Neural crest cell (in vitro differentiated cells): ENCODE results near the gene CCNK. TPM values are rescaled to one million over a fixed set of nuclear protein-coding genes. Genes with fewer than 3 reads are reported as not detected.

Experiments used
- DNase-seq: peaks from one replicate; pipeline ENCODE4 v3.0.0; 2021; ENCODE audit warnings: low read depth, mixed read lengths, low spot score
- H3K27ac Mint-ChIP-seq: one replicate; pipeline ENCODE4 v1.8.0; 2021; ENCODE audit warnings: mild to moderate bottlenecking, mixed read lengths; ENCODE audit not compliant: unreplicated experiment
- H3K27me3 Mint-ChIP-seq: 2 replicates; pipeline ENCODE4 v1.8.0; 2021; ENCODE audit warnings: low read depth, mild to moderate bottlenecking, mixed read lengths
- H3K36me3 Mint-ChIP-seq: 2 replicates; pipeline ENCODE4 v1.8.0; 2021; ENCODE audit warnings: low read depth, mild to moderate bottlenecking, mixed read lengths
- H3K4me1 Mint-ChIP-seq: 2 replicates; pipeline ENCODE4 v1.8.0; 2021; ENCODE audit warnings: mixed read lengths
- H3K4me3 Mint-ChIP-seq: one replicate; pipeline ENCODE4 v1.8.0; 2021; ENCODE audit warnings: mild to moderate bottlenecking, mixed read lengths
- H3K9me3 Mint-ChIP-seq: 2 replicates; pipeline ENCODE4 v1.8.0; 2021; ENCODE audit warnings: mixed read lengths
- total RNA-seq: library from RNA; stranded (reverse); gene quantifications from 2 replicates; pipeline ENCODE4 v1.2.1, GENCODE V29; 2021
- TF ChIP-seq, protein P1 (sequence below): fragments of 200-600 bp; sonication (generic); conservative IDR thresholded peaks from 2 replicates; pipeline ENCODE4 v1.5.0; 2021; ENCODE audit warnings: antibody characterized with exemption, mild to moderate bottlenecking

The CCNK gene
- total RNA-seq, 1 donor from 2014 or later: 69.6 TPM

DNA sequence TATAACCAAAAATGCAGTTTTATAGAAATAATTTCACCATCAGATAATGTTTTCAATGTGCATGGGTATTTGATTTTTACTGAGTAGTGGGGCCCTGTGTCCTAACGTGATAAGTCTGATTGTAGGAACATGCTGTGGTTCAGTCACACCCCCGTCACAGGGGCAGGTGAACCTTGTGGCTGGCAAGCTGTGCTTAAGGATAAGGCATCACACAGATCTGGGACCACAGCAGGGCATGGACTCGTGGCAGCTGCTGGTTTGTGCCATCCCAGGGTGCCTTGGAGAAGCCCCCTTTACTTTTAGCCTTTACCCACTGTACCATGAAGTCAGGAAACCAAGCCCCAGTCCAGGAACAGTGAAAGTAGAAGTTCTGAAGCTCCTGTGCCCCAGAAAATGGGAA is 16.7 kb downstream of the CCNK start:
- Mint-ChIP-seq H3K36me3 (peaks cover 9% of the 10 kb centered on the region), H3K27me3 (no peaks in the 10 kb centered on the region), H3K4me3 (no peak overlapping the region), H3K4me1 (no peaks in the 10 kb centered on the region), H3K9me3 (no peaks in the 10 kb centered on the region), H3K27ac (no peak overlapping the region)
- no peak for DNase-seq
- TF ChIP-seq, protein P1, sequence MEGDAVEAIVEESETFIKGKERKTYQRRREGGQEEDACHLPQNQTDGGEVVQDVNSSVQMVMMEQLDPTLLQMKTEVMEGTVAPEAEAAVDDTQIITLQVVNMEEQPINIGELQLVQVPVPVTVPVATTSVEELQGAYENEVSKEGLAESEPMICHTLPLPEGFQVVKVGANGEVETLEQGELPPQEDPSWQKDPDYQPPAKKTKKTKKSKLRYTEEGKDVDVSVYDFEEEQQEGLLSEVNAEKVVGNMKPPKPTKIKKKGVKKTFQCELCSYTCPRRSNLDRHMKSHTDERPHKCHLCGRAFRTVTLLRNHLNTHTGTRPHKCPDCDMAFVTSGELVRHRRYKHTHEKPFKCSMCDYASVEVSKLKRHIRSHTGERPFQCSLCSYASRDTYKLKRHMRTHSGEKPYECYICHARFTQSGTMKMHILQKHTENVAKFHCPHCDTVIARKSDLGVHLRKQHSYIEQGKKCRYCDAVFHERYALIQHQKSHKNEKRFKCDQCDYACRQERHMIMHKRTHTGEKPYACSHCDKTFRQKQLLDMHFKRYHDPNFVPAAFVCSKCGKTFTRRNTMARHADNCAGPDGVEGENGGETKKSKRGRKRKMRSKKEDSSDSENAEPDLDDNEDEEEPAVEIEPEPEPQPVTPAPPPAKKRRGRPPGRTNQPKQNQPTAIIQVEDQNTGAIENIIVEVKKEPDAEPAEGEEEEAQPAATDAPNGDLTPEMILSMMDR: no peak

DNA sequence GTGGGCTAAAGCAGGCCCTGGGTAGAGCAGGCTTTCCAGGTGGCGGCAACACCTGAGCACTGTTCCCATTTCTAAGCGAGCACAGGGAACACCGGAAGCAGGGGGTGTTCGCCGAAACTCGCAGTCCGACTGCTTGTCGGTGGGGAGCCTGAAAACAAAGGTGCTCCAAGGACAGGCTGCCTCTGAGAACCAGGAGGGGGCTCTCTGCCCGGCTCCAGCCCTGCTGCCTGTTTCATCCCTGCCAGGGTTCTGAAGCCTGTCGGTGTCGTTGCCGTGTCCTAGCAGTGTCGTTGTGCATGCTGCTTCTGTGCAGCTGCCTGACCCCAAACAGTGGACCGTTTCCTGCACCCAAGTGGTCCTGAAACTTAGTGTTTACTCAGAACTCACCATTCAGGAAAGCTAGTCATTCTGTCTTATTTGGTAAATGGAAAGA is 21.8 kb downstream of the CCNK start:
- Mint-ChIP-seq H3K36me3 (peaks cover 8% of the 10 kb centered on the region), H3K4me1 (no peaks in the 10 kb centered on the region), H3K4me3 (no peak overlapping the region), H3K9me3 (no peaks in the 10 kb centered on the region), H3K27ac (no peak overlapping the region), H3K27me3 (no peaks in the 10 kb centered on the region)
- DNase-seq: no peak
- TF ChIP-seq, protein P1: no peak

DNA sequence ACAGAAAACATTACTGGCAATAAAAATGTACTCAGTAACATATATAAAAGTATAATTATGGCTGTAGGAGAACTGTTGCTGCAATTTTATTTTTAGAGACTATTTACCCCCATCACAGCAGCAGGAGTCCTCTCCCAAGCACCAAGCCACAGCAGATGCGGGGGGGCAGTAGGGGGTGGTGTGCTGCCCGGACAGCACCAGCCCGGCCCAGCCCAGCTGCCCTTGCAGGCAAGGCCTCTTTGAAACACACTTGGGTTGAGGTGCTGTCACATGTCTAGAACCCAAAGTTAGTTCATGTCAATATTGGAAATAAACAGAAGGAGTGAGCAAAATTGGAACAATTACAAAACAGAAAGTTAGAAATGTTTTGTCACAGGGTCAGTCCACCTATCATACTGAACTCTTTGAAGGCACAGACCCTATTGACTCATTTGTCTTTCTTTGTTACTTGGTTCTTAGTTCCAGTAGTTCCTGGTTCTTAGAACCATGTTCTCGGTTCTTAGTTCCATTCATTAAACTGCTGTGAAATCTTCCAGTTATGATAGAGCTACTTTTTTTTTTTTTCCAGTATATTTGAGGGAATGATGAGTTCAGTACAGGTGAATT is 22.7 kb downstream of the CCNK start:
- Mint-ChIP-seq H3K27ac (no peak overlapping the region), H3K36me3 (peaks cover 8% of the 10 kb centered on the region)
- TF ChIP-seq, protein P1: no peak

DNA sequence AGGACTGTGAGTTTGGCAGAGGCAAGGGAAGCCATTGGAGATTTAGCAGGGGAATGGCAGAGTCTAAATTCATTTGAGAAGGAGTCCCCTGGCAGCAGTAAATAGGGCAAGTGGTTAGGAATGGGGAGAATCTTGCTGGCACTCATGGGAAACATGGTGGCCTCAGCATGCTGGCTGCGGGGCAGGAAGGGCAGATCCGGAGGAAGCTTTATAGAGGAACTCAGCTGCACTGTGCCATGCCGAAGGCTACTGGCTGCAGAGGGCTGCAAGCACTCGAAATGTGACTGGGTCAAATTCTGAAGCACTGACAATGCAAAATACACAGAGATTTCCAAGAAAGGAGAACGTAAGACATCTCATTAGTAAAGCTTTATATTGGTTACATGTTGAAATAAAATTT is 23.9 kb downstream of the CCNK start:
- H3K27ac Mint-ChIP-seq: no peak overlapping the region
- H3K4me3 Mint-ChIP-seq: no peak overlapping the region
- no peak for DNase-seq
- no peaks in the 10 kb centered on the region for H3K4me1 Mint-ChIP-seq
- TF ChIP-seq, protein P1: no peak
- H3K36me3 Mint-ChIP-seq: peaks cover 8% of the 10 kb centered on the region
- no peaks in the 10 kb centered on the region for H3K27me3 Mint-ChIP-seq
- H3K9me3 Mint-ChIP-seq: no peaks in the 10 kb centered on the region

More for the DNA sequence above, 22.7 kb downstream of the CCNK start:
- Mint-ChIP-seq H3K4me3 (no peak overlapping the region), H3K4me1 (no peaks in the 10 kb centered on the region), H3K9me3 (no peaks in the 10 kb centered on the region), H3K27me3 (no peaks in the 10 kb centered on the region)
- DNase-seq: no peak

DNA sequence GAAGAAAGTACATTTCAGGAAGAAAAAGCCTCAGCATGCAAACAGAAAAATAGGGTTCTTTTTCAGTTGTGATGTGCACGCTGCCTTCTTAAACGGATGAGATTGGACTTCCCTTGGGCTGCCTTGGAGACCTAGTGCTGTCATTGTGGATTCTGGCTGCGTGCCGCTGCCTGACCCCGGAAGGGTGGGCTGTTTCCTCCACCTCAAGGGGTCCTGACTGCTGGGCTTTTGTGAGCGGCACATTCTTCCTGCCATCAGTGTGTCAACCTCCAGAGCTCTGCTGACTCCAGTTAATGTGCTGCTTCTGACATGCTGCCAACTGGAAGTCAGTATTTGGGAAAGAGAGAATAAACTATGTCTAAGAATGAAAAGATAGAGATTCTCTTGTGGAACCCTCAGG is 25.1 kb downstream of the CCNK start:
- Mint-ChIP-seq H3K27ac (peak overlapping the region; percentile 48), H3K4me1 (peaks cover 5% of the 10 kb centered on the region), H3K4me3 (no peak overlapping the region), H3K27me3 (no peaks in the 10 kb centered on the region), H3K9me3 (no peaks in the 10 kb centered on the region), H3K36me3 (peaks cover 8% of the 10 kb centered on the region)
- TF ChIP-seq, protein P1: no peak
- no peak for DNase-seq
